AG04449 (cell line): ENCODE measurements around the gene SMARCD3.

Experiments
- CTCF ChIA-PET: fragments of 350-600 bp; formaldehyde crosslinking; extraction: SDS; loops from one replicate; lab custom pipeline; 2021; ENCODE audit warnings: antibody characterized with exemption; lab: Yijun Ruan, JAX
- POLR2A ChIA-PET: fragments of 400-600, 350-600 bp; formaldehyde crosslinking; extraction: SDS; loops from one replicate; lab custom pipeline; 2020; ENCODE audit warnings: antibody characterized with exemption, inconsistent platforms; lab: Yijun Ruan, JAX
- DNase-seq: peaks from one replicate; pipeline ENCODE4 v3.0.0-alpha.2; 2010; ENCODE audit warnings: low read depth, low spot score
- H3K4me3 ChIP-seq: 2 replicates; pipeline ENCODE4 v1.5.1; 2011; ENCODE audit warnings: low read depth, mild to moderate bottlenecking, control low read depth, low read length
- CTCF ChIP-seq: IDR thresholded peaks from one replicate; pipeline ENCODE4 v1.5.1; 2011; ENCODE audit warnings: mild to moderate bottlenecking, moderate library complexity, low read length, control low read depth, inconsistent platforms; ENCODE audit not compliant: insufficient read depth; ENCODE audit errors: missing control alignments

SMARCD3 gene

GRCh38 chr7:151248346-151249033 is at the start of gene SMARCD3:
Gene SMARCD3 (minus strand): TSS chr7:151248694. CDS start chr7:151248562, 132 bp downstream.
- peak within 1 kb of the TSS; percentile 75 for H3K4me3 ChIP-seq
- ChIA-PET CTCF (interaction anchor here (0.6 to 9.7 kb wide), 5 partner anchors 9 to 124 kb away, joined by 3 to 130 read pairs (median 7); partner anchors contain the start of genes ABCF2 and CHPF2), POLR2A (interaction anchor here (0.8 to 1.9 kb wide), 3 partner anchors 16 to 30 kb away, joined by 3 to 8 read pairs (median 3); partner anchors contain the start of genes ABCF2 and CHPF2)
- no peak for DNase-seq
- TF ChIP-seq CTCF = no peak

- no peak for TF ChIP-seq CTCF
- H3K4me3 ChIP-seq = no peak overlapping the region
- no peak for DNase-seq
- ChIA-PET CTCF (interaction anchor here (0.8 to 2.1 kb wide), 2 partner anchors 9 to 19 kb away, joined by 3 to 7 read pairs; no protein-coding TSS in a partner anchor), POLR2A (no interaction called here)
Observed at GRCh38 chr7:151296202-151296992, 47.9 kb upstream of the SMARCD3 start.

GRCh38 chr7:151292850-151293249 is 44.4 kb upstream of the SMARCD3 start:
- no peak for DNase-seq
- no peak for TF ChIP-seq CTCF
- H3K4me3 ChIP-seq = no peak overlapping the region
- ChIA-PET POLR2A (no interaction called here), CTCF (interaction anchor here (0.9 to 1.9 kb wide), 3 partner anchors 10 to 49 kb away, joined by 3 to 6 read pairs (median 3); no protein-coding TSS in a partner anchor)

GRCh38 chr7:151291206-151291605 is 42.7 kb upstream of the SMARCD3 start:
- H3K4me3 ChIP-seq = no peak overlapping the region
- ChIA-PET CTCF (interaction anchor here (0.6 kb wide), 1 partner anchor 47 kb away, joined by 3 read pairs; no protein-coding TSS in a partner anchor), POLR2A (no interaction called here)
- no peak for DNase-seq
- TF ChIP-seq CTCF = no peak

GRCh38 chr7:151290355-151290760 is 41.9 kb upstream of the SMARCD3 start:
- TF ChIP-seq CTCF = no peak
- no peak for DNase-seq
- H3K4me3 ChIP-seq = no peak overlapping the region
- ChIA-PET POLR2A (no interaction called here), CTCF (no interaction called here)

GRCh38 chr7:151289891-151290290 is 41.4 kb upstream of the SMARCD3 start:
- CTCF ChIA-PET = no interaction called here
- POLR2A ChIA-PET = no interaction called here
- no peak overlapping the region for H3K4me3 ChIP-seq
- DNase-seq = no peak
- TF ChIP-seq CTCF = no peak
